Stimulated activated CD4-positive, alpha-beta T cell treated with anti-CD3 and anti-CD28 coated beads, Interleukin-15, amount 100 ng/mL, for 48 hours (primary cell): ENCODE measurements around the gene SLC22A15.

ENCODE experiments used
- DNase-seq, 2 donors: peaks; one replicate each; pipeline ENCODE4 v3.0.0-alpha.2; 2020; ENCODE audit warnings: low read depth in 2 of 2

SLC22A15 gene

DNA sequence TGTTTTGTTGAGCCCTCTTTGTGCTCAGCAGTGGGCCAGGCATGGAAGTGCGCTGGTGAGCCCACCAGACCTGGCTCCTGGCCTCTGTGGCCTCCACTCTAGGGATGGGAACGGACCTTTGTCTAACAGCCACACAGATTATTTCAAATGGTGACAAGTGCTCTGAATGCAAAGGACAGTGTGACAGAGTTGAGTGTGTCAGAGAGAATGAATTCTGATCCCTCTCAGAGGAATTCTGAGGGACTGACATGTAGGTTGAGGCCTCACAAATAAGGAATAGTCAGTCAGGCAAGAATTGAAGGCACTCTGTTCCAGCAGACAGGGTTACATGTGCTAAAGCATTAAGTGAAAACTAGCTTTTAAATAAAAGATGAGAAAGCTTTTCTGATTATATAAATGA, 123.6 kb downstream of the SLC22A15 start:
- no peak for DNase-seq

DNA sequence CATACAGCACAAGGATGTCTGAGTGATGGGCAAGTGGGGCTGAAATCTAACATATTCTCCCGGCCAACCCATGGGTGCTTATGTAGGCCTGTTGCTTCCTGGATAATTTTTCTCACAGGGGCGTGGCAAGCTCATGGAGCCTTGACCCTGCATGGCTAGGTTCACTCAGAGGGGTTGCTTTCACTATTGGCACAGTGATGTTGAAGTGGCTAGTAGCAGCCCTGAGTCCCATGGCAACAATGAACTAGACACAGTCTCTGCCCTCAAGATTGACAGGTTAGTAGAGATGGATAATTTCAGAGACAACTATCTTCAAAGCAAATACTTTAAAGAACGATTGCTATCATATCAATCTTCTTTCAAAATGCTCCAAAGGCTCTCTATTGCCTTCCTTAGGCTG, 128.4 kb downstream of the SLC22A15 start:
- DNase-seq = no peak

GRCh38 chr1:116105996-116106395, 129.7 kb downstream of the SLC22A15 start:
- no peak for DNase-seq

DNA sequence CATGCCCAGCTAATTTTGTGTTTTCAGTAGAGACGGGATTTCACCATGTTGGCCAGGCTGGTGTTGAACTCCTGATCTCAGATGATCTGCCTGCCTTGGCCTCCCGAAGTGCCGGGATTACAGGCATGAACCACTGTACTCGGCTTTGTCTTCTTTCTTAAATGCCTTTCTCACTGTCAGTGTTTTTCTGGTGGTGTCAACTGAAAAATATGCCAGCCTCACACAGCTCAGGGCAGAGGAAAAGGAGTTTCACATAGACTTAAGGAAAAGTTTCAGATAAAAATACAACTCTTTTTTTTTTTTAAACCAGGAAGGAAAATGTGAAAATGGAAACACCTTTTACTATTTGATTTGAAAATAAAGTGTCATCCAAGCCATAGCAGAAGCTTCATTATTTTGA, 130.3 kb downstream of the SLC22A15 start:
- DNase-seq = no peak

- DNase-seq = no peak
These were observed 131.1 kb downstream of the SLC22A15 start for GRCh38 chr1:116107371-116107770.

DNA sequence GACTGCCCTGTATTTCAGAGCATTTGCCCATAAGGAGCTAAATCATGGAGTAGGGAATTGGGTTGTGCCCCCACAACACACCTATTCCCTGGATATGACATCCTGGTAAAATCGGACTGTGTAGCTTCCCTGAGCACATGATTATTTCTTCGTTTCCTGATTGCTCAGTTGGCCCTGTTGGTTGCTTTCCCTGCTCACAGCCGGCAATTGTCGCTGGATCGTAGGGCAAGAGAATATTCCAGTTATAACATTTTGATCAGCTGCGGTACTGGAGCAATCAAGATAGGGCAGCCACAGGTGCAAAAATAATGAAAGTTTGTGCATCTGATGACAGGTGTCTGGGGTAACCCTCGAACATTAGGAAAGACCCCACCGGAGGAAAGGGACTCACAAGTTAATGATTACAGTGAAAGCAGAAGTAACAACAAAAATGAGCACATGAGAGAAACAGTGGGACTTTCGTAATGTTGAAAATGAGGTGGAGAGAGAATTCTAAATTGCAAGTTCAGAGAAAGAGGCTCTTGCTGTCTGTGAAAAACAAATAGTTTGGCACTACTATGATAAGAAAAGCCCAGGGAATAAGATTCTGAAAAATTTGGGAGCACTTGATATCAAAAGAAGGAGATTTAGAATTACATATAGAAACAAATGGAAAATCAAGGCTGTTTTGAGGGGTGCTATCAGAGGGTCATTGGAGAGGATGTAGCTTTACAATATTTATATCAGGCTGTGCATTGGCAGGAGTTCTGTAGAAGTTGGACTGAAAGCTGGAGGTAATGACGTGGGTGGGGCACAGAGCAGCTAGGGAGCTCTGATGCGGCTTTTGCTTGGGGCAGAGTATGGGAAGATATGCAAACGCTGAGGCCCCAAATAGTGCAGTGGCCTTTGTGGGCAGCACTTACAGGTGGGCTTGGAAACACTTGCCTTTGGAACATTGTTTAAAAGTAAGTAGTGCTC, 134.5 kb downstream of the SLC22A15 start, which contains the start of gene MAB21L3:
Gene MAB21L3, plus strand, starts transcription at position 833 of the 957 bp plus-strand sequence. CDS start 1,217 bp downstream, outside the sequence.
- DNase-seq = no peak

DNA sequence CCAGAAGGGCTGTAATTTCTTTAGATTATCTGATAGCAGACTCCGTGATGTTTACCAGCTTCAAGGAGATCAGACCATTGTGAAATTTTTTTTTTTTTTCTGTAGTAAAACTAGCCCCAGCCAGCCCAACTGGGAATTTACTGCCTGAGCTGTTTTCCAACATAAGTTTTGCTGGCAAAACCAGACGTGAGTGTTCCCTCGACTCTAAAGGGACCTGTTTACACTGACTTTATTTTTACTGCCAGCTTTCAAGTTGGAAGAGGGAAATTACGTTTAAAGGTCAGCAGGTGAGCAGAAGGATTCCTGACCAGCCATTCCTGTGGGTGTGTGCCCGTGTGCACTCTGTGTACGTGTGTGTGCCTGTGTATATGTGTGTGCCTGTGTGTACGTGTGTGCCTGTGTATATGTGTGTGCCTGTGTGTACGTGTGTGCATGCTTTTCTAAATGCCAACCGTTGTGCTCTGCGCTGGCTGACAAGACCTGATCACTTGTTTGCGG, 135.3 kb downstream of the SLC22A15 start:
- no peak for DNase-seq

- no peak for DNase-seq
These were observed 136.3 kb downstream of the SLC22A15 start for GRCh38 chr1:116112388-116113140.

DNA sequence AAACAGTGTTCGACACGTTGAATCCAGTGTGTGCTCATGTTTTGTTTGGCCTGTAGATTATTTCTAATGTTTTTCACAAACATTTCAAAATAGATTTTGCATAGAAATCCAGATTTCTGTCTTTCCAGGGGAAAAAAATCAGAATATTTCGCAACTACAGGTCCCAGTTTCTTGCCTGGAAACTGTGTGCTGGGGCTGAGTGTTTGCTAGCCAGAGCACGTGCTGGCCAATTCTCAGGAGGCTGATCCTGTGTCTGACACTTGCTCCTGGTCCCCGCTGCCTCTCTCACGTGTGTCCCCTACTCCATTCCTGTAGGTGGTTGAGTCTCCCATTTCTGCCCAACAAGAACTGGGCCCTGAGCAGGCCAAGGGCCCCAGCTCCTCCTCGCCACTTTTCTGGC, 137.3 kb downstream of the SLC22A15 start:
- DNase-seq = no peak

DNA sequence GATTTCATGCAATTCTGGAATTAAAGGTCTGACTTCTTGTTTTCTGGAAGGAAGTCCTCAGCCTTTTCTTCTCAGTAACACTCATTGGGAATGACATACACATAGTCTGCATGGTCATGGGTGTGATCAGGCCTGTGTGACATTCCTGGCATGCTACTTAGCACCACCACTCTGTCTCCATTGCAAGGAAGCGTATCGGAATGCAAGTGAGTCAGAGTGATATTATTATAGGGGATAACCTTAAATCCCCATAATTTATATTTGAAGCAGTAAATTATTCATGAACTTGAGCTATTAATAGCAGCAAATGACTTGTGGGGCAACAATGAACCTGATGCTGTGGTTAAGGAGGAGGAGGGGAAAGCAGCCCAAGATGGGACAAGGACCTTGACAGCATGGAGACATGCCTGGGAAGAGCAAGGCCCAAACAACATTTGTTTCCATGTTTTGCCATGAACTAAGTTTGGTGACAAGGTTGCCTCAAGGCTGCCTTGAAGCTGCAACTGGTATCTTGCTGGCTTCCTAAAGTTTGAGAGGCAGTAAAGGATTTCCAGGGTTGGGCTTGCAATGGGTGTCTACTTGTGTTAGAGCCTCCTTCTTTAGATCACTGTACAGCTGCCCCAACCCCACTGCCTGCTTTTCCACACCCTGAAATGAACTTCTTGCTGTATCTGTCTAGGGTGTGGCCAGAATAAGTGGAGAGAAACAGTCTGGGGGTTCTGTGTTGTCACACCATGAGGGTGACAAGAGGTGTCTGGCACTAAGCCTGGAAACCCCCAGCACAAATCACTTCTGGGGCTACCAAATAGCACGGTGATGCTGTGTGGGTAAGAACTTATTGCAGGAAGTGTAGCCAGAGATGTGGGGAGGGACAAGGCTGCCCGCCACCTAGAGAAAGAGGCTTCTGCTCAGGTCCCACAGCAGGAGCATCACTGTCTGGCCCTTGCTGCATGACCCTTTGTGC, 139.4 kb downstream of the SLC22A15 start:
- DNase-seq = no peak

DNA sequence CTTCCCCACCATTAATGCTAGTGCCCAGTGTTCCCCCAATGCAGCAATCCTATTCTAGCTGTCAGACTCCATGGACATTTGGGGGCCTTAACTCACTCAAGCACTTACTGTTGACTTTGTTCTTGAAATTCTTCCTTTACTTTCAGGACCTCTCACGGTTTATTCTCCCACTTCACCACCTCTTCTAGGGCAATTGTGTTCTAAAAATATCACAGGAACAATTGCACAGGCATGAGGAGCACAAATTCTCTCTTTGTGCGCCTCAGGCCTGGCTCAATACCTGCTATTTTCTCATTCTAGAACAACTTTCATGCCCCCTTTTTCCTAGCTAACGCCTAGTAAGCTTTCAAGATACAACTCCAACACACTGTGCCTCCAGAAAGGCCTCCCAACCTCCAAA, 142.2 kb downstream of the SLC22A15 start:
- DNase-seq = no peak
